ENCODE data around the gene CD79A. TPM values are rescaled to one million over a fixed set of nuclear protein-coding genes. Genes with fewer than 3 reads are reported as not detected.
A peak's percentile ranks its signal among the peaks of the same experiment; 100 is the strongest.

Gene CD79A
- total and polyA plus RNA-seq, 5 donors: 0.09 to 0.58 (median 0.37) TPM; not detected in 2

GRCh38 chr19:41850381-41850780, 26.7 kb upstream of the CD79A start:
- H3K27me3 ChIP-seq (ENCODE audit: control insufficient read depth, insufficient read depth): no peaks in the 10 kb centered on the region
- H3K4me1 ChIP-seq (ENCODE audit: control insufficient read depth, insufficient read depth, low read length): no peaks in the 10 kb centered on the region
- no peak for ATAC-seq
- no peak for DNase-seq
- WGBS: 63% methylated on average over 5 of the region's 5 CpGs
- H3K9me3 ChIP-seq (ENCODE audit: control insufficient read depth, low read length): no peaks in the 10 kb centered on the region
- no peak overlapping the region for H3K27ac ChIP-seq (ENCODE audit: low read length)
- no peak overlapping the region for H3K4me3 ChIP-seq (ENCODE audit: low read length)
- intact Hi-C loops (cut with DNase I): no loop called here

- intact Hi-C loops (cut with DNase I): no loop called here
- Histone ChIP-seq H3K4me1 (ENCODE audit: control insufficient read depth, insufficient read depth, low read length) (no peaks in the 10 kb centered on the region), H3K9me3 (ENCODE audit: control insufficient read depth, low read length) (no peaks in the 10 kb centered on the region), H3K4me3 (ENCODE audit: low read length) (no peak overlapping the region), H3K27me3 (ENCODE audit: control insufficient read depth, insufficient read depth) (no peaks in the 10 kb centered on the region), H3K27ac (ENCODE audit: low read length) (no peak overlapping the region)
- ATAC-seq (no peak), DNase-seq (no peak)
- 40% methylated on average over 4 of the region's 4 CpGs for WGBS
These were observed 25.6 kb upstream of the CD79A start for GRCh38 chr19:41851456-41851855.

- H3K4me1 ChIP-seq (ENCODE audit: control insufficient read depth, insufficient read depth, low read length): no peaks in the 10 kb centered on the region
- no peaks in the 10 kb centered on the region for H3K27me3 ChIP-seq (ENCODE audit: control insufficient read depth, insufficient read depth)
- intact Hi-C loops (cut with DNase I): no loop called here
- H3K9me3 ChIP-seq (ENCODE audit: control insufficient read depth, low read length): no peaks in the 10 kb centered on the region
- ATAC-seq: no peak
- no peak overlapping the region for H3K4me3 ChIP-seq (ENCODE audit: low read length)
- 38% methylated on average over 2 of the region's 2 CpGs for WGBS
- no peak overlapping the region for H3K27ac ChIP-seq (ENCODE audit: low read length)
- DNase-seq: no peak
These were observed 23.7 kb upstream of the CD79A start for GRCh38 chr19:41853344-41853743.

GRCh38 chr19:41853768-41854167, 23.3 kb upstream of the CD79A start:
- Histone ChIP-seq H3K9me3 (ENCODE audit: control insufficient read depth, low read length) (no peaks in the 10 kb centered on the region), H3K4me1 (ENCODE audit: control insufficient read depth, insufficient read depth, low read length) (no peaks in the 10 kb centered on the region), H3K4me3 (ENCODE audit: low read length) (no peak overlapping the region), H3K27me3 (ENCODE audit: control insufficient read depth, insufficient read depth) (no peaks in the 10 kb centered on the region), H3K27ac (ENCODE audit: low read length) (no peak overlapping the region)
- WGBS: 59% methylated on average over 2 of the region's 2 CpGs
- no peak for ATAC-seq
- intact Hi-C loops (cut with DNase I): no loop called here
- no peak for DNase-seq

- Histone ChIP-seq H3K4me3 (ENCODE audit: low read length) (peak overlapping the region; percentile 33), H3K4me1 (ENCODE audit: control insufficient read depth, insufficient read depth, low read length) (peaks cover 10% of the 10 kb centered on the region), H3K9me3 (ENCODE audit: control insufficient read depth, low read length) (no peaks in the 10 kb centered on the region), H3K27ac (ENCODE audit: low read length) (no peak overlapping the region), H3K27me3 (ENCODE audit: control insufficient read depth, insufficient read depth) (no peaks in the 10 kb centered on the region)
- intact Hi-C loops (cut with DNase I): no loop called here
- ATAC-seq (no peak), DNase-seq (no peak)
- 2% methylated on average over 8 of the region's 8 CpGs for WGBS
These were observed 17.9 kb upstream of the CD79A start for GRCh38 chr19:41859213-41859617.

GRCh38 chr19:41859618-41860418, 17.3 kb upstream of the CD79A start, which contains the start of gene RPS19:
TSS of gene RPS19 (plus strand) at chr19:41860255. CDS start at chr19:41860775, 520 bp downstream.
- ATAC-seq (peak; percentile 96), DNase-seq (peak; percentile 98 to 99 (median 99))
- intact Hi-C loops (cut with DNase I): no loop called here
- Histone ChIP-seq H3K27ac (ENCODE audit: low read length) (peak within 1 kb of the TSS; percentile 87), H3K4me3 (ENCODE audit: low read length) (peak within 1 kb of the TSS; percentile 77), H3K27me3 (ENCODE audit: control insufficient read depth, insufficient read depth) (no peaks in the 10 kb centered on the region), H3K4me1 (ENCODE audit: control insufficient read depth, insufficient read depth, low read length) (peaks cover 10% of the 10 kb centered on the region), H3K9me3 (ENCODE audit: control insufficient read depth, low read length) (no peaks in the 10 kb centered on the region)
- WGBS: under 1% methylated on average over 76 of the region's 76 CpGs

GRCh38 chr19:41860419-41861115, 16.5 kb upstream of the CD79A start:
- no peaks in the 10 kb centered on the region for H3K9me3 ChIP-seq (ENCODE audit: control insufficient read depth, low read length)
- DNase-seq (no peak), ATAC-seq (no peak)
- intact Hi-C loops (cut with DNase I): no loop called here
- H3K27me3 ChIP-seq (ENCODE audit: control insufficient read depth, insufficient read depth): no peaks in the 10 kb centered on the region
- H3K4me3 ChIP-seq (ENCODE audit: low read length): peak overlapping the region; percentile 77
- WGBS: under 1% methylated on average over 45 of the region's 45 CpGs
- peak overlapping the region; percentile 42 for H3K27ac ChIP-seq (ENCODE audit: low read length)
- peaks cover 10% of the 10 kb centered on the region for H3K4me1 ChIP-seq (ENCODE audit: control insufficient read depth, insufficient read depth, low read length)

GRCh38 chr19:41861116-41861768, 15.8 kb upstream of the CD79A start:
- ATAC-seq (no peak), DNase-seq (no peak)
- H3K9me3 ChIP-seq (ENCODE audit: control insufficient read depth, low read length): no peaks in the 10 kb centered on the region
- peak overlapping the region; percentile 77 for H3K4me3 ChIP-seq (ENCODE audit: low read length)
- H3K4me1 ChIP-seq (ENCODE audit: control insufficient read depth, insufficient read depth, low read length): peaks cover 10% of the 10 kb centered on the region
- no peaks in the 10 kb centered on the region for H3K27me3 ChIP-seq (ENCODE audit: control insufficient read depth, insufficient read depth)
- intact Hi-C loops (cut with DNase I): no loop called here
- peak overlapping the region; percentile 42 for H3K27ac ChIP-seq (ENCODE audit: low read length)
- WGBS: 36% methylated on average over 9 of the region's 9 CpGs

- H3K4me1 ChIP-seq (ENCODE audit: control insufficient read depth, insufficient read depth, low read length): peaks cover 10% of the 10 kb centered on the region
- intact Hi-C loops (cut with DNase I): no loop called here
- ATAC-seq: no peak
- WGBS: 68% methylated on average over 9 of the region's 9 CpGs
- H3K27ac ChIP-seq (ENCODE audit: low read length): no peak overlapping the region
- DNase-seq: no peak
- no peak overlapping the region for H3K4me3 ChIP-seq (ENCODE audit: low read length)
- H3K9me3 ChIP-seq (ENCODE audit: control insufficient read depth, low read length): no peaks in the 10 kb centered on the region
- H3K27me3 ChIP-seq (ENCODE audit: control insufficient read depth, insufficient read depth): no peaks in the 10 kb centered on the region
These were observed 15.2 kb upstream of the CD79A start for GRCh38 chr19:41861846-41862245.

GRCh38 chr19:41862445-41862986, 14.6 kb upstream of the CD79A start:
- intact Hi-C loops (cut with DNase I): no loop called here
- ATAC-seq: no peak
- DNase-seq: no peak
- Histone ChIP-seq H3K4me1 (ENCODE audit: control insufficient read depth, insufficient read depth, low read length) (peaks cover 10% of the 10 kb centered on the region), H3K4me3 (ENCODE audit: low read length) (no peak overlapping the region), H3K9me3 (ENCODE audit: control insufficient read depth, low read length) (no peaks in the 10 kb centered on the region), H3K27me3 (ENCODE audit: control insufficient read depth, insufficient read depth) (no peaks in the 10 kb centered on the region), H3K27ac (ENCODE audit: low read length) (no peak overlapping the region)
- 65% methylated on average over 2 of the region's 2 CpGs for WGBS

Measured in right cardiac atrium (tissue), 5 donors.